Spleen (tissue), 11 donors: ENCODE results near the gene GOLGA1. TPM values are rescaled to one million over a fixed set of nuclear protein-coding genes. Genes with fewer than 3 reads are reported as not detected.
"Not testable (repeated sequence)": the region's sequence is repeated elsewhere in the genome, so short reads cannot be mapped to it uniquely, and the experiment has no call there.

ENCODE experiments used
- DNase-seq: peaks from one replicate; pipeline ENCODE4 v3.0.0-alpha.2; 2020
- H3K27ac ChIP-seq, 8 donors: fragments of 200-600 bp; sonication (generic) in 7 of 8; 1 replicate in 4 of 8; 2 replicates in 4 of 8; pipeline versions ENCODE4 v1.5.0 to v1.8.0; 2016 to 2021; ENCODE audit warnings: inconsistent platforms in 4 of 8, mild to moderate bottlenecking in 4 of 8, moderate library complexity in 1 of 8
- H3K27me3 ChIP-seq, 7 donors: fragments of 200-600 bp; sonication (generic) in 6 of 7; replicated peaks in 1 of 7; 1 replicate in 4 of 7; 2 replicates in 3 of 7; pipeline versions ENCODE4 v1.5.0 to v1.8.0; 2016 to 2021; ENCODE audit warnings: inconsistent platforms in 3 of 7, mild to moderate bottlenecking in 1 of 7
- H3K36me3 ChIP-seq, 6 donors: fragments of 200-600 bp; sonication (generic) in 5 of 6; 1 replicate in 4 of 6; 2 replicates in 2 of 6; pipeline versions ENCODE4 v1.5.0 to v1.8.0; 2016 to 2021; ENCODE audit warnings: inconsistent platforms in 2 of 6
- H3K4me1 ChIP-seq, 6 donors: fragments of 200-600 bp; sonication (generic) in 5 of 6; 1 replicate in 3 of 6; 2 replicates in 3 of 6; pipeline versions ENCODE4 v1.5.0 to v1.8.0; 2016 to 2021; ENCODE audit warnings: inconsistent platforms in 3 of 6
- H3K4me3 ChIP-seq, 8 donors: fragments of 200-600 bp; sonication (generic) in 7 of 8; 1 replicate in 4 of 8; 2 replicates in 4 of 8; pipeline versions ENCODE4 v1.5.0 to v1.8.0; 2016 to 2021; ENCODE audit warnings: inconsistent platforms in 4 of 8, mild to moderate bottlenecking in 4 of 8, moderate library complexity in 2 of 8
- H3K9me3 ChIP-seq, 8 donors: fragments of 200-600 bp; sonication (generic) in 7 of 8; 1 replicate in 4 of 8; 2 replicates in 4 of 8; pipeline versions ENCODE4 v1.5.0 to v1.8.0; 2016 to 2021; ENCODE audit warnings: inconsistent platforms in 4 of 8
- CTCF ChIP-seq, 11 experiments: fragments of 200-600 bp in 7 of 11; fragments of 450-650 bp in 4 of 11; sonication (generic) in 4 of 11; IDR thresholded peaks in 8 of 11; conservative IDR thresholded peaks in 3 of 11; 1 replicate in 7 of 11; 2 replicates in 4 of 11; pipeline versions ENCODE4 v1.4.0 to v1.8.0; 2016 to 2021; ENCODE audit warnings: antibody characterized with exemption in 11 of 11, inconsistent platforms in 4 of 11, mild to moderate bottlenecking in 1 of 11
- POLR2A ChIP-seq, 3 donors: fragments of 450-650 bp; IDR thresholded peaks; one replicate each; pipeline ENCODE4 v1.5.1; 2017; ENCODE audit warnings: antibody characterized with exemption in 3 of 3, mild to moderate bottlenecking in 1 of 3
- POLR2AphosphoS5 ChIP-seq, 3 donors: sonication (generic); formaldehyde crosslinking; IDR thresholded peaks; one replicate each; pipeline ENCODE4 v1.5.1; 2017; ENCODE audit warnings: antibody characterized with exemption in 3 of 3
- WGBS, 5 donors: extraction: QIAGEN DNeasy Blood & Tissue Kit in 3 of 5; methylation state at CpG; one replicate each; pipeline versions ENCODE4 v1.1.5 to v1.1.7; 2013 to 2018; 5-methylcytosine and 5-hydroxymethylcytosine counted together
- intact Hi-C: fragments of 100-400 bp; cut with DNase I; formaldehyde crosslinking; loops from one replicate; pipeline ENCODE4 v1.15.0; 2023; ENCODE audit warnings: low total_unique reads
- polyA plus RNA-seq, 3 donors: library from polyadenylated mRNA; stranded (reverse); fragments of 200-250 nt; gene quantifications; one replicate each; pipeline ENCODE4 v1.2.1, GENCODE V29; 2013
- total RNA-seq, 7 donors: library from RNA; depleted of rRNA in 3 of 7; stranded (reverse); fragments of >200 nt in 3 of 7; fragmentation: NEBNext Ultra II Directional in 4 of 7; extraction: Animal tissue kit (Norgen Biotek cat#: 25700) in 4 of 7; gene quantifications; one replicate each; pipeline versions ENCODE4 v1.1.0 to v1.2.1, GENCODE V29; 2016 to 2021
- donor health status: healthy with polysubstance abuse.
- donor health status: DM: no; HTN: no; CAD: no; lungs with moderate emphysema.
- donor health status: DM: no; HTN: no; CAD: no.
- donor health status: Bipolar disorder and iron deficiency.
- donor health status: healthy.
- donor health status: DM: no; HTN: no; CAD: no.
- donor health status: DM: yes; HTN: yes; CAD: no.

Gene GOLGA1
- total and polyA plus RNA-seq, 10 donors, result 4.7 to 30.5 (median 22.9) TPM

GRCh38 chr9:124968238-124968637, 27.4 kb upstream of the GOLGA1 start:
- 84 to 97% (median 94%) methylated on average over 9 of the region's 9 CpGs for WGBS, 5 donors
- Histone ChIP-seq H3K27me3 (no peaks in the 10 kb centered on the region), H3K27ac (no peak overlapping the region), H3K4me1 (peaks cover 0 to 37% (median 17%) of the 10 kb centered on the region in 6 donors), H3K4me3 (no peak overlapping the region), H3K9me3 (no peaks in the 10 kb centered on the region), H3K36me3 (peaks cover 0 to 44% (median 13%) of the 10 kb centered on the region in 6 donors)
- DNase-seq, result no peak
- TF ChIP-seq POLR2A (IDR thresholded peaks at IDR 0.05), result no peak
- no peak for TF ChIP-seq POLR2AphosphoS5 (IDR thresholded peaks at IDR 0.05)
- intact Hi-C loops, result no loop called here

GRCh38 chr9:124965775-124966568, 25.1 kb upstream of the GOLGA1 start:
- H3K27me3 ChIP-seq, H3K9me3 ChIP-seq, DNase-seq, H3K4me3 ChIP-seq, intact Hi-C loops: not testable (repeated sequence)
- WGBS, 5 donors, result 37 to 58% (median 53%) methylated on average over 5 of the region's 5 CpGs
- Histone ChIP-seq H3K4me1 (peaks cover 0 to 37% (median 17%) of the 10 kb centered on the region in 6 donors), H3K36me3 (peaks cover 0 to 35% (median 5%) of the 10 kb centered on the region in 6 donors), H3K27ac (peak overlapping the region in 7 of 8 donors; percentile 54 to 87 (median 60))

- H3K36me3 ChIP-seq, result peaks cover 0 to 21% (median under 1%) of the 10 kb centered on the region in 6 donors
- H3K4me1 ChIP-seq, result peaks cover 0 to 37% (median 17%) of the 10 kb centered on the region in 6 donors
- peak overlapping the region in 7 of 8 donors; percentile 29 to 87 (median 60) for H3K27ac ChIP-seq
- no peak for DNase-seq
- intact Hi-C loops, result no loop called here
- no peak overlapping the region for H3K4me3 ChIP-seq
- TF ChIP-seq CTCF (IDR thresholded peaks at IDR 0.05 in 8 of 11, conservative IDR thresholded peaks at IDR 0.05 in 3 of 11) (no peak), POLR2A (IDR thresholded peaks at IDR 0.05) (no peak), POLR2AphosphoS5 (IDR thresholded peaks at IDR 0.05) (no peak)
- 26 to 63% (median 38%) methylated on average over 2 of the region's 2 CpGs for WGBS, 5 donors
- no peaks in the 10 kb centered on the region for H3K9me3 ChIP-seq
- no peaks in the 10 kb centered on the region for H3K27me3 ChIP-seq
Observed at GRCh38 chr9:124964604-124965003, 23.7 kb upstream of the GOLGA1 start.

- no peak overlapping the region for H3K4me3 ChIP-seq
- TF ChIP-seq POLR2A (IDR thresholded peaks at IDR 0.05) (no peak), CTCF (IDR thresholded peaks at IDR 0.05 in 8 of 11, conservative IDR thresholded peaks at IDR 0.05 in 3 of 11) (no peak), POLR2AphosphoS5 (IDR thresholded peaks at IDR 0.05) (no peak)
- peak overlapping the region in 7 of 8 donors; percentile 29 to 87 (median 60) for H3K27ac ChIP-seq
- H3K27me3 ChIP-seq, result no peaks in the 10 kb centered on the region
- intact Hi-C loops, result no loop called here
- H3K9me3 ChIP-seq, result no peaks in the 10 kb centered on the region
- no peak for DNase-seq
- H3K4me1 ChIP-seq, result peaks cover 0 to 37% (median 17%) of the 10 kb centered on the region in 6 donors
- H3K36me3 ChIP-seq, result peaks cover 0 to 20% (median 0%) of the 10 kb centered on the region in 6 donors
- 72 to 86% (median 76%) methylated on average over 2 of the region's 2 CpGs for WGBS, 5 donors
Observed at GRCh38 chr9:124964056-124964455, 23.2 kb upstream of the GOLGA1 start.

- TF ChIP-seq POLR2A (IDR thresholded peaks at IDR 0.05) (no peak), POLR2AphosphoS5 (IDR thresholded peaks at IDR 0.05) (no peak), CTCF (IDR thresholded peaks at IDR 0.05 in 8 of 11, conservative IDR thresholded peaks at IDR 0.05 in 3 of 11) (no peak)
- Histone ChIP-seq H3K27me3 (no peaks in the 10 kb centered on the region), H3K36me3 (no peaks in the 10 kb centered on the region), H3K4me1 (peaks cover 0 to 20% (median 12%) of the 10 kb centered on the region in 6 donors), H3K9me3 (no peaks in the 10 kb centered on the region), H3K4me3 (no peak overlapping the region), H3K27ac (no peak overlapping the region)
- DNase-seq, result no peak
- intact Hi-C loops, result no loop called here
- WGBS, 5 donors, result 83 to 97% (median 89%) methylated on average over 2 of the region's 2 CpGs
Observed at GRCh38 chr9:124960409-124960752, 19.5 kb upstream of the GOLGA1 start.

GRCh38 chr9:124959671-124960408, 19.0 kb upstream of the GOLGA1 start:
- H3K36me3 ChIP-seq, H3K27me3 ChIP-seq, DNase-seq, H3K4me3 ChIP-seq, intact Hi-C loops, H3K9me3 ChIP-seq, H3K27ac ChIP-seq: not testable (repeated sequence)
- WGBS, 5 donors, result 94 to 98% (median 95%) methylated on average over 9 of the region's 9 CpGs
- H3K4me1 ChIP-seq, result peaks cover 0 to 15% (median 7%) of the 10 kb centered on the region in 6 donors
